H1 (cell line): ENCODE data around the gene UAP1. TPM values are rescaled to one million over a fixed set of nuclear protein-coding genes. Genes with fewer than 3 reads are reported as not detected.

Experiments
- CTCF ChIA-PET: fragments of 300-600 bp; sonication (Branson Sonifier 250); formaldehyde crosslinking; loops from one replicate; lab custom pipeline; 2021; ENCODE audit not compliant: partially characterized antibody; lab: Charles Lee
- POLR2A ChIA-PET: fragments of 300-600 bp; sonication (Branson Sonifier 250); formaldehyde crosslinking; loops from one replicate; lab custom pipeline; 2021; ENCODE audit warnings: inconsistent platforms; ENCODE audit not compliant: partially characterized antibody; lab: Charles Lee
- DNase-seq, 2 experiments: peaks; one replicate each; pipeline versions ENCODE4 v3.0.0 to v3.0.0-alpha.2; 2010 to 2022; ENCODE audit warnings: low spot score in 2 of 2, low read depth in 1 of 2, mixed read lengths in 1 of 2
- FAIRE-seq: peaks from 2 replicates; lab custom pipeline; 2011; peaks lifted over from hg19 to GRCh38; lab: Jason Lieb, UNC
- H2AFZ ChIP-seq: 2 replicates; pipeline ENCODE4 v1.8.1; 2012; ENCODE audit warnings: low read length, inconsistent platforms
- H2AK5ac ChIP-seq: 2 replicates; pipeline ENCODE4 v1.6.1; 2013; ENCODE audit warnings: low read depth, low read length
- H2BK120ac ChIP-seq: replicated peaks from 2 replicates; pipeline ENCODE3; 2013; ENCODE audit warnings: low read depth, low read length, inconsistent platforms
- H2BK12ac ChIP-seq: 2 replicates; pipeline ENCODE4 v1.6.1; 2013; ENCODE audit warnings: low read depth, low read length
- H2BK15ac ChIP-seq: 2 replicates; pipeline ENCODE4 v1.6.1; 2013; ENCODE audit warnings: low read length
- H2BK20ac ChIP-seq: 2 replicates; pipeline ENCODE4 v1.6.1; 2013; ENCODE audit warnings: low read length
- H2BK5ac ChIP-seq: 2 replicates; pipeline ENCODE4 v1.6.1; 2013; ENCODE audit warnings: low read depth, low read length
- H3K14ac ChIP-seq: 2 replicates; pipeline ENCODE4 v1.6.1; 2013; ENCODE audit warnings: inconsistent platforms; ENCODE audit not compliant: insufficient read length
- H3K18ac ChIP-seq: 2 replicates; pipeline ENCODE4 v1.6.1; 2013; ENCODE audit warnings: low read length; ENCODE audit errors: extremely low read depth
- H3K23ac ChIP-seq: 2 replicates; pipeline ENCODE4 v1.6.1; 2013; ENCODE audit warnings: inconsistent platforms; ENCODE audit not compliant: insufficient read length
- H3K23me2 ChIP-seq: 2 replicates; pipeline ENCODE4 v1.6.1; 2013; ENCODE audit warnings: low read depth, low read length
- H3K27ac ChIP-seq: 2 replicates; pipeline ENCODE4 v1.6.1; 2011; ENCODE audit warnings: low read depth, low read length, inconsistent platforms
- H3K27me3 ChIP-seq, 4 experiments: replicated peaks in 1 of 4; 1 replicate in 1 of 4; 2 replicates in 3 of 4; pipeline versions ENCODE4 v1.6.1 to v1.8.1; 2011 to 2013; ENCODE audit warnings: low read length in 3 of 4, mild to moderate bottlenecking in 3 of 4, inconsistent platforms in 2 of 4, mixed read lengths in 2 of 4, moderate library complexity in 1 of 4; ENCODE audit not compliant: control insufficient read depth in 3 of 4, insufficient read depth in 3 of 4; ENCODE audit errors: extremely low read depth in 1 of 4
- H3K36me3 ChIP-seq, 4 experiments: 2 replicates each; pipeline versions ENCODE4 v1.6.1 to v1.8.1; 2011 to 2013; ENCODE audit warnings: mild to moderate bottlenecking in 4 of 4, low read length in 3 of 4, moderate library complexity in 2 of 4, control low read depth in 1 of 4, inconsistent platforms in 1 of 4; ENCODE audit not compliant: insufficient read depth in 4 of 4, control insufficient read depth in 2 of 4
- H3K4ac ChIP-seq: replicated peaks from 2 replicates; pipeline ENCODE3; 2013; ENCODE audit warnings: low read length, low read depth, mixed read lengths, inconsistent platforms; ENCODE audit not compliant: insufficient read length
- H3K4me1 ChIP-seq, 4 experiments: replicated peaks in 1 of 4; 1 replicate in 1 of 4; 2 replicates in 3 of 4; pipeline versions ENCODE4 v1.6.1 to v1.8.1; 2011 to 2013; ENCODE audit warnings: low read length in 3 of 4, inconsistent platforms in 2 of 4, mixed read lengths in 1 of 4; ENCODE audit not compliant: insufficient read depth in 4 of 4, control insufficient read depth in 3 of 4
- H3K4me2 ChIP-seq, 2 experiments: 2 replicates each; pipeline versions ENCODE4 v1.6.1 to v1.8.1; 2011 to 2013; ENCODE audit warnings: low read depth in 2 of 2, low read length in 2 of 2, control low read depth in 1 of 2, inconsistent platforms in 1 of 2, mild to moderate bottlenecking in 1 of 2; ENCODE audit not compliant: insufficient read depth in 1 of 2
- H3K4me3 ChIP-seq, 4 experiments: fragments of 200-600, 300-600 bp in 1 of 4; sonication (generic), shearing (Covaris generic), sonication (Bioruptor Twin) in 1 of 4; 2 replicates each; pipeline versions ENCODE4 v1.5.1 to v1.8.1; 2011 to 2016; ENCODE audit warnings: low read length in 4 of 4, low read depth in 3 of 4, control low read depth in 2 of 4, inconsistent platforms in 2 of 4, mild to moderate bottlenecking in 2 of 4, mixed read lengths in 1 of 4, moderate library complexity in 1 of 4; ENCODE audit not compliant: insufficient read depth in 2 of 4; ENCODE audit errors: extremely low read depth in 1 of 4
- H3K56ac ChIP-seq: replicated peaks from 2 replicates; pipeline ENCODE3; 2013; ENCODE audit warnings: low read depth, mild to moderate bottlenecking, mixed read lengths, low read length, inconsistent platforms; ENCODE audit not compliant: insufficient read length
- H3K79me1 ChIP-seq: 2 replicates; pipeline ENCODE4 v1.6.1; 2013; ENCODE audit warnings: low read depth, low read length, control low read depth
- H3K79me2 ChIP-seq, 2 experiments: 2 replicates each; pipeline versions ENCODE4 v1.6.1 to v1.8.1; 2012 to 2013; ENCODE audit warnings: low read length in 2 of 2, mild to moderate bottlenecking in 2 of 2, inconsistent platforms in 1 of 2; ENCODE audit not compliant: insufficient read depth in 2 of 2, control insufficient read depth in 1 of 2
- H3K9ac ChIP-seq, 4 experiments: replicated peaks in 1 of 4; 1 replicate in 1 of 4; 2 replicates in 3 of 4; pipeline versions ENCODE4 v1.6.1 to v1.8.1; 2011 to 2013; ENCODE audit warnings: low read depth in 3 of 4, low read length in 3 of 4, control low read depth in 2 of 4, mild to moderate bottlenecking in 2 of 4, moderate library complexity in 2 of 4, inconsistent platforms in 1 of 4; ENCODE audit errors: extremely low read depth in 1 of 4
- H3K9me3 ChIP-seq, 2 experiments: 2 replicates each; pipeline versions ENCODE4 v1.6.1 to v1.8.1; 2012 to 2013; ENCODE audit warnings: mild to moderate bottlenecking in 2 of 2, moderate library complexity in 2 of 2, control low read depth in 1 of 2, inconsistent platforms in 1 of 2, low read depth in 1 of 2, low read length in 1 of 2, mixed read lengths in 1 of 2; ENCODE audit not compliant: insufficient read depth in 2 of 2
- H4K20me1 ChIP-seq, 2 experiments: replicated peaks in 1 of 2; 2 replicates each; pipeline versions ENCODE3 to v1.8.1; 2011 to 2013; ENCODE audit warnings: inconsistent platforms in 2 of 2, low read length in 2 of 2, mild to moderate bottlenecking in 1 of 2; ENCODE audit not compliant: insufficient read depth in 2 of 2, control insufficient read depth in 1 of 2
- H4K5ac ChIP-seq: 2 replicates; pipeline ENCODE4 v1.6.1; 2013; ENCODE audit warnings: low read length, low read depth, mixed read lengths, inconsistent platforms; ENCODE audit not compliant: insufficient read length
- H4K8ac ChIP-seq: 2 replicates; pipeline ENCODE4 v1.8.0; 2013; ENCODE audit warnings: mild to moderate bottlenecking, moderate library complexity, low read length, inconsistent platforms; ENCODE audit not compliant: insufficient read depth; ENCODE audit errors: extremely low read depth
- H4K91ac ChIP-seq: replicated peaks from 2 replicates; pipeline ENCODE3; 2013; ENCODE audit warnings: low read length, mixed read lengths, inconsistent platforms; ENCODE audit not compliant: insufficient read length
- CBX5 ChIP-seq: fragments of 300-800, 300-1000 bp; sonication (generic); IDR thresholded peaks from 2 replicates; pipeline ENCODE4 v1.7.1; 2016; ENCODE audit warnings: antibody characterized with exemption, low read length, low read depth
- CBX8 ChIP-seq: fragments of 300-800, 300-1000 bp; sonication (generic); IDR thresholded peaks from 2 replicates; pipeline ENCODE4 v1.7.1; 2016; ENCODE audit warnings: low read depth, low read length, borderline replicate concordance
- EGR1 ChIP-seq: IDR thresholded peaks from 2 replicates; pipeline ENCODE4 v1.6.1; 2011; ENCODE audit warnings: low read depth, low read length, borderline replicate concordance
- SIRT6 ChIP-seq: IDR thresholded peaks from one replicate; pipeline ENCODE4 v1.7.1; 2012; ENCODE audit warnings: low read length, inconsistent platforms
- WGBS, 2 experiments: shearing (Covaris generic) in 1 of 2; methylation state at CpG; one replicate each; pipeline versions ENCODE4 v1.1.6 to v1.1.7; 2013 to 2015; ENCODE audit warnings: low lambda C conversion rate in 2 of 2, mixed read lengths in 2 of 2, inconsistent platforms in 1 of 2, low coverage in 1 of 2, missing lambda C conversion rate in 1 of 2; ENCODE audit not compliant: insufficient replicate concordance in 2 of 2, insufficient coverage in 1 of 2, insufficient read length in 1 of 2; ENCODE audit errors: extremely low coverage in 1 of 2, missing lambda C conversion rate in 1 of 2; 5-methylcytosine and 5-hydroxymethylcytosine counted together
- polyA plus RNA-seq, 7 experiments: library from polyadenylated mRNA; depleted of rRNA in 3 of 7; stranded (reverse) in 5 of 7; unstranded in 2 of 7; fragments of >200 nt in 5 of 7; fragments of 200-250 nt in 2 of 7; gene quantifications; 1 replicate in 5 of 7; 2 replicates in 1 of 7; 4 replicates in 1 of 7; pipeline versions ENCODE4 v1.2.1 to v1.2.3, GENCODE V29; 2011 to 2013; ENCODE audit warnings: missing spikeins in 2 of 7, mixed read lengths in 2 of 7
- total RNA-seq: library from RNA; stranded (reverse); fragmentation: NEBNext Ultra II Directional; extraction: Animal tissue kit (Norgen Biotek cat#: 25700); gene quantifications from 2 replicates; pipeline ENCODE4 v1.2.1, GENCODE V29; 2021

Gene UAP1
- total and polyA plus RNA-seq, 2 of the 8 experiments (the other 6 are each of a cell fraction or from before 2014, with no cell fraction given): 9.4 to 32.9 TPM

GRCh38 chr1:162578936-162579335 lies 17.4 kb downstream of the UAP1 start:
- H3K9me3 ChIP-seq: no peaks in the 10 kb centered on the region
- H3K14ac ChIP-seq: no peak overlapping the region
- no peak overlapping the region for H3K4me2 ChIP-seq
- no peak overlapping the region for H2BK15ac ChIP-seq
- DNase-seq (no peak), FAIRE-seq (no peak)
- no peak overlapping the region for H4K5ac ChIP-seq
- H2AFZ ChIP-seq: no peak overlapping the region
- H4K20me1 ChIP-seq: no peaks in the 10 kb centered on the region
- no peak overlapping the region for H2BK5ac ChIP-seq
- H3K79me1 ChIP-seq: no peaks in the 10 kb centered on the region
- H3K18ac ChIP-seq: no peak overlapping the region
- H3K79me2 ChIP-seq: no peaks in the 10 kb centered on the region
- no peak overlapping the region for H3K23ac ChIP-seq
- H2BK20ac ChIP-seq: no peak overlapping the region
- H3K23me2 ChIP-seq: no peaks in the 10 kb centered on the region
- H3K27me3 ChIP-seq: no peaks in the 10 kb centered on the region
- no peak overlapping the region for H2BK12ac ChIP-seq
- TF ChIP-seq CBX5: no peak
- TF ChIP-seq CBX8: no peak
- no peak for TF ChIP-seq EGR1
- no peak for TF ChIP-seq SIRT6
- H3K56ac ChIP-seq: no peak overlapping the region
- H4K8ac ChIP-seq: no peak overlapping the region
- WGBS, 2 experiments: 92% methylated on average over 1 of the region's 1 CpG; no CpG with 5 or more reads in 1 of the 2 experiments
- H2AK5ac ChIP-seq: no peak overlapping the region
- CTCF ChIA-PET: no interaction called here
- H3K9ac ChIP-seq: no peak overlapping the region
- no peak overlapping the region for H4K91ac ChIP-seq
- H3K27ac ChIP-seq: no peak overlapping the region
- H3K4ac ChIP-seq: no peak overlapping the region
- H3K4me3 ChIP-seq: no peak overlapping the region
- H3K36me3 ChIP-seq: peaks cover 0 to 4% (median under 1%) of the 10 kb centered on the region in 4 experiments; a peak in 3 of 8 replicates
- POLR2A ChIA-PET: no interaction called here
- no peak overlapping the region for H2BK120ac ChIP-seq
- H3K4me1 ChIP-seq: no peaks in the 10 kb centered on the region
